ENCODE data around the gene THOC5.

GRCh38 chr22:29528144-29528543, 25.4 kb downstream of the THOC5 start:
- TF ChIP-seq CTCF (IDR thresholded peaks at IDR 0.05) (no peak), EP300 (IDR thresholded peaks at IDR 0.05) (no peak), POLR2A (IDR thresholded peaks at IDR 0.05) (no peak)
